Memory B cell (primary cell): Measurements from ENCODE around the gene PHF20.

ENCODE experiments used
- ATAC-seq: fragments of 150-1000 bp; cut with Tn5 transposase; 2 replicates; pipeline ENCODE4 v1.10.0; 2021; ENCODE audit warnings: low read depth, mild to moderate bottlenecking, moderate library complexity
- DNase-seq, 2 donors: peaks; one replicate each; pipeline ENCODE4 v3.0.0; 2022; ENCODE audit warnings: low spot score in 2 of 2
- H3K27ac Mint-ChIP-seq: one replicate; pipeline ENCODE4 v1.8.0; 2022; ENCODE audit warnings: mild to moderate bottlenecking, moderate library complexity, mixed read lengths
- H3K27me3 Mint-ChIP-seq: one replicate; pipeline ENCODE4 v1.8.0; 2022; ENCODE audit warnings: mixed read lengths
- H3K36me3 Mint-ChIP-seq: one replicate; pipeline ENCODE4 v1.8.0; 2022; ENCODE audit warnings: mild to moderate bottlenecking, mixed read lengths
- H3K4me1 Mint-ChIP-seq: one replicate; pipeline ENCODE4 v1.8.0; 2022; ENCODE audit warnings: mixed read lengths
- H3K4me3 Mint-ChIP-seq: one replicate; pipeline ENCODE4 v1.8.0; 2022; ENCODE audit warnings: mild to moderate bottlenecking, moderate library complexity, mixed read lengths
- H3K9me3 Mint-ChIP-seq: one replicate; pipeline ENCODE4 v1.8.0; 2022; ENCODE audit warnings: mixed read lengths

Gene PHF20

GRCh38 chr20:35904982-35905663 lies 133.3 kb downstream of the PHF20 start:
- ATAC-seq, result no peak
- Mint-ChIP-seq H3K9me3 (no peaks in the 10 kb centered on the region), H3K27me3 (no peaks in the 10 kb centered on the region), H3K36me3 (peaks cover 41% of the 10 kb centered on the region), H3K4me3 (no peak overlapping the region), H3K4me1 (peaks cover 18% of the 10 kb centered on the region), H3K27ac (no peak overlapping the region)
- DNase-seq, result no peak

GRCh38 chr20:35907017-35907701 lies 135.3 kb downstream of the PHF20 start:
- H3K27me3 Mint-ChIP-seq, result no peaks in the 10 kb centered on the region
- DNase-seq, result no peak
- ATAC-seq, result no peak
- H3K4me1 Mint-ChIP-seq, result peaks cover 15% of the 10 kb centered on the region
- no peak overlapping the region for H3K4me3 Mint-ChIP-seq
- no peak overlapping the region for H3K27ac Mint-ChIP-seq
- H3K36me3 Mint-ChIP-seq, result peaks cover 43% of the 10 kb centered on the region
- H3K9me3 Mint-ChIP-seq, result no peaks in the 10 kb centered on the region

- peak overlapping the region; percentile 58 for H3K27ac Mint-ChIP-seq
- no peaks in the 10 kb centered on the region for H3K9me3 Mint-ChIP-seq
- H3K27me3 Mint-ChIP-seq, result no peaks in the 10 kb centered on the region
- H3K4me3 Mint-ChIP-seq, result no peak overlapping the region
- no peak for ATAC-seq
- H3K36me3 Mint-ChIP-seq, result peaks cover 48% of the 10 kb centered on the region
- no peak for DNase-seq
- H3K4me1 Mint-ChIP-seq, result peaks cover 15% of the 10 kb centered on the region
Measured at GRCh38 chr20:35908007-35908406, 136.2 kb downstream of the PHF20 start.

GRCh38 chr20:35909176-35909575 lies 137.4 kb downstream of the PHF20 start:
- DNase-seq, result no peak
- Mint-ChIP-seq H3K4me1 (peaks cover 15% of the 10 kb centered on the region), H3K36me3 (peaks cover 57% of the 10 kb centered on the region), H3K9me3 (no peaks in the 10 kb centered on the region), H3K27me3 (no peaks in the 10 kb centered on the region), H3K4me3 (no peak overlapping the region), H3K27ac (peak overlapping the region; percentile 12)
- ATAC-seq, result no peak

- Mint-ChIP-seq H3K27me3 (no peaks in the 10 kb centered on the region), H3K9me3 (no peaks in the 10 kb centered on the region), H3K36me3 (peaks cover 53% of the 10 kb centered on the region), H3K4me3 (no peak overlapping the region), H3K27ac (peak overlapping the region; percentile 12), H3K4me1 (peaks cover 15% of the 10 kb centered on the region)
- no peak for DNase-seq
- no peak for ATAC-seq
Measured at GRCh38 chr20:35909796-35910195, 138.0 kb downstream of the PHF20 start.

- Mint-ChIP-seq H3K4me3 (no peak overlapping the region), H3K9me3 (no peaks in the 10 kb centered on the region), H3K27ac (no peak overlapping the region), H3K4me1 (peaks cover 15% of the 10 kb centered on the region), H3K36me3 (peaks cover 49% of the 10 kb centered on the region), H3K27me3 (no peaks in the 10 kb centered on the region)
- no peak for ATAC-seq
- DNase-seq, result no peak
Measured at GRCh38 chr20:35910254-35910653, 138.4 kb downstream of the PHF20 start.

- peaks cover 9% of the 10 kb centered on the region for H3K4me1 Mint-ChIP-seq
- H3K4me3 Mint-ChIP-seq, result no peak overlapping the region
- H3K9me3 Mint-ChIP-seq, result no peaks in the 10 kb centered on the region
- H3K27me3 Mint-ChIP-seq, result no peaks in the 10 kb centered on the region
- ATAC-seq (no peak), DNase-seq (no peak)
- H3K36me3 Mint-ChIP-seq, result peaks cover 36% of the 10 kb centered on the region
- H3K27ac Mint-ChIP-seq, result peak overlapping the region; percentile 71
Measured at GRCh38 chr20:35912881-35913280, 141.1 kb downstream of the PHF20 start.

GRCh38 chr20:35917077-35917476 lies 145.3 kb downstream of the PHF20 start:
- Mint-ChIP-seq H3K27me3 (no peaks in the 10 kb centered on the region), H3K4me3 (no peak overlapping the region), H3K9me3 (no peaks in the 10 kb centered on the region), H3K36me3 (peaks cover 33% of the 10 kb centered on the region), H3K4me1 (no peaks in the 10 kb centered on the region), H3K27ac (no peak overlapping the region)
- ATAC-seq, result no peak
- DNase-seq, result no peak

GRCh38 chr20:35918021-35918420 lies 146.2 kb downstream of the PHF20 start:
- no peak for DNase-seq
- H3K36me3 Mint-ChIP-seq, result peaks cover 28% of the 10 kb centered on the region
- H3K27ac Mint-ChIP-seq, result no peak overlapping the region

GRCh38 chr20:35920523-35920922 lies 148.7 kb downstream of the PHF20 start:
- H3K9me3 Mint-ChIP-seq, result no peaks in the 10 kb centered on the region
- no peak for DNase-seq
- ATAC-seq, result no peak
- peaks cover 22% of the 10 kb centered on the region for H3K36me3 Mint-ChIP-seq
- no peak overlapping the region for H3K27ac Mint-ChIP-seq
- H3K4me3 Mint-ChIP-seq, result no peak overlapping the region
- no peaks in the 10 kb centered on the region for H3K27me3 Mint-ChIP-seq
- no peaks in the 10 kb centered on the region for H3K4me1 Mint-ChIP-seq

More at GRCh38 chr20:35918021-35918420, 146.2 kb downstream of the PHF20 start:
- no peaks in the 10 kb centered on the region for H3K9me3 Mint-ChIP-seq
- no peaks in the 10 kb centered on the region for H3K27me3 Mint-ChIP-seq
- no peak overlapping the region for H3K4me3 Mint-ChIP-seq
- ATAC-seq, result no peak
- no peaks in the 10 kb centered on the region for H3K4me1 Mint-ChIP-seq

GRCh38 chr20:35929301-35929700 lies 157.5 kb downstream of the PHF20 start:
- peaks cover 2% of the 10 kb centered on the region for H3K4me1 Mint-ChIP-seq
- H3K4me3 Mint-ChIP-seq, result no peak overlapping the region
- H3K27me3 Mint-ChIP-seq, result no peaks in the 10 kb centered on the region
- peak overlapping the region; percentile 4 for H3K27ac Mint-ChIP-seq
- DNase-seq (no peak), ATAC-seq (no peak)
- peaks cover 33% of the 10 kb centered on the region for H3K36me3 Mint-ChIP-seq
- H3K9me3 Mint-ChIP-seq, result no peaks in the 10 kb centered on the region

GRCh38 chr20:35934050-35934449 lies 162.2 kb downstream of the PHF20 start:
- no peaks in the 10 kb centered on the region for H3K9me3 Mint-ChIP-seq
- peaks cover 29% of the 10 kb centered on the region for H3K36me3 Mint-ChIP-seq
- H3K27me3 Mint-ChIP-seq, result no peaks in the 10 kb centered on the region
- H3K4me3 Mint-ChIP-seq, result no peak overlapping the region
- DNase-seq (no peak), ATAC-seq (no peak)
- H3K27ac Mint-ChIP-seq, result no peak overlapping the region
- H3K4me1 Mint-ChIP-seq, result no peaks in the 10 kb centered on the region

- H3K27ac Mint-ChIP-seq, result no peak overlapping the region
- no peaks in the 10 kb centered on the region for H3K27me3 Mint-ChIP-seq
- no peak overlapping the region for H3K4me3 Mint-ChIP-seq
- DNase-seq, result no peak
- ATAC-seq, result no peak
- H3K9me3 Mint-ChIP-seq, result no peaks in the 10 kb centered on the region
- H3K36me3 Mint-ChIP-seq, result peaks cover 25% of the 10 kb centered on the region
- H3K4me1 Mint-ChIP-seq, result no peaks in the 10 kb centered on the region
Measured at GRCh38 chr20:35939264-35939663, 167.4 kb downstream of the PHF20 start.

- Mint-ChIP-seq H3K36me3 (peaks cover 30% of the 10 kb centered on the region), H3K27ac (no peak overlapping the region), H3K9me3 (no peaks in the 10 kb centered on the region), H3K4me3 (no peak overlapping the region), H3K27me3 (no peaks in the 10 kb centered on the region), H3K4me1 (no peaks in the 10 kb centered on the region)
- no peak for DNase-seq
- no peak for ATAC-seq
Measured at GRCh38 chr20:35941620-35942019, 169.8 kb downstream of the PHF20 start.

- Mint-ChIP-seq H3K27ac (no peak overlapping the region), H3K27me3 (no peaks in the 10 kb centered on the region), H3K4me3 (no peak overlapping the region), H3K4me1 (no peaks in the 10 kb centered on the region), H3K9me3 (no peaks in the 10 kb centered on the region), H3K36me3 (peaks cover 27% of the 10 kb centered on the region)
- no peak for ATAC-seq
- DNase-seq, result no peak
Measured at GRCh38 chr20:35942243-35942642, 170.4 kb downstream of the PHF20 start.
